HCT116 (cell line): ENCODE data around the gene NR2E1. TPM values are rescaled to one million over a fixed set of nuclear protein-coding genes. Genes with fewer than 3 reads are reported as not detected.

Experiments
- ATAC-seq: fragments of 200-7000 bp; cut with Tn5 transposase; 2 replicates; pipeline ENCODE4 v1.9.1; 2020; ENCODE audit warnings: mild to moderate bottlenecking, moderate library complexity
- BruUV-seq: library from RNA; stranded (reverse); fragments of 400-500 nt; replicated peaks from 2 replicates; lab custom pipeline; 2021; lab: Mats Ljungman, UMichigan
- CTCF ChIA-PET: fragments of 300-600 bp; sonication (Branson Sonifier 250); formaldehyde crosslinking; loops from one replicate; lab custom pipeline; 2021; ENCODE audit warnings: antibody characterized with exemption; lab: Charles Lee
- POLR2A ChIA-PET: fragments of 300-600, 350-600 bp; sonication (Branson Sonifier 250); formaldehyde crosslinking; loops from one replicate; lab custom pipeline; 2021; ENCODE audit warnings: antibody characterized with exemption; lab: Charles Lee
- RAD21 ChIA-PET, 2 experiments: fragments of 300-600 bp; sonication (Branson Sonifier 250); formaldehyde crosslinking; loops; one replicate each; lab custom pipeline; 2023; ENCODE audit warnings: low total read pairs in 2 of 2; ENCODE audit not compliant: uncharacterized antibody in 2 of 2, unreplicated experiment in 2 of 2, low non-redundant PET in 1 of 2; lab: Charles Lee
- DNase-seq: peaks from one replicate; pipeline ENCODE4 v3.0.0-alpha.2; 2010; ENCODE audit warnings: low read depth, low spot score
- H2AFZ ChIP-seq: fragments of 200-600 bp; shearing (Covaris generic), sonication (generic); 2 replicates; pipeline ENCODE4 v1.6.1; 2017; ENCODE audit warnings: low read depth, mixed run types, mixed read lengths, antibody characterized with exemption, low read length; ENCODE audit not compliant: poor library complexity, severe bottlenecking
- H3K27ac ChIP-seq: 2 replicates; pipeline ENCODE4 v1.5.1; 2012; ENCODE audit warnings: low read depth, low read length
- H3K27me3 ChIP-seq: fragments of 200-600 bp; sonication (generic); 2 replicates; pipeline ENCODE4 v1.6.1; 2016; ENCODE audit warnings: mixed run types, low read length, mixed read lengths; ENCODE audit not compliant: insufficient read depth
- H3K36me3 ChIP-seq, 2 experiments: fragments of 200-500 bp in 1 of 2; fragments of 200-600 bp in 1 of 2; sonication (Bioruptor generic) in 1 of 2; sonication (generic) in 1 of 2; 2 replicates each; pipeline versions ENCODE4 v1.5.1 to v1.6.1; 2014 to 2016; ENCODE audit warnings: low read length in 2 of 2, inconsistent platforms in 1 of 2, mixed read lengths in 1 of 2, mixed run types in 1 of 2; ENCODE audit not compliant: insufficient read depth in 2 of 2, control insufficient read depth in 1 of 2
- H3K4me1 ChIP-seq, 2 experiments: fragments of 200-600 bp in 1 of 2; sonication (generic) in 1 of 2; 2 replicates each; pipeline versions ENCODE4 v1.5.1 to v1.6.1; 2012 to 2017; ENCODE audit warnings: low read length in 2 of 2, inconsistent platforms in 1 of 2, mild to moderate bottlenecking in 1 of 2, mixed read lengths in 1 of 2, mixed run types in 1 of 2, moderate library complexity in 1 of 2; ENCODE audit not compliant: insufficient read depth in 2 of 2, control insufficient read depth in 1 of 2
- H3K4me2 ChIP-seq: fragments of 200-600 bp; sonication (generic); 2 replicates; pipeline ENCODE4 v1.6.1; 2017; ENCODE audit warnings: mixed run types, low read length, mixed read lengths
- H3K4me3 ChIP-seq, 2 experiments: fragments of 200-600 bp in 1 of 2; sonication (generic) in 1 of 2; replicated peaks in 1 of 2; 2 replicates each; pipeline ENCODE4 v1.5.1; 2011 to 2016; ENCODE audit warnings: low read length in 2 of 2, control low read depth in 1 of 2, low read depth in 1 of 2, mild to moderate bottlenecking in 1 of 2, mixed read lengths in 1 of 2, mixed run types in 1 of 2
- H3K79me2 ChIP-seq: fragments of 200-600 bp; sonication (generic); 2 replicates; pipeline ENCODE4 v1.6.1; 2017; ENCODE audit warnings: mild to moderate bottlenecking, mixed run types, low read length, moderate library complexity, mixed read lengths; ENCODE audit not compliant: insufficient read depth
- H3K9ac ChIP-seq: fragments of 200-600 bp; sonication (generic); 2 replicates; pipeline ENCODE4 v1.6.1; 2016; ENCODE audit warnings: low read length, mixed read lengths
- H3K9me2 ChIP-seq: fragments of 200-600 bp; sonication (generic), shearing (Covaris generic); 2 replicates; pipeline ENCODE4 v1.6.1; 2017; ENCODE audit warnings: mixed run types, mild to moderate bottlenecking, moderate library complexity; ENCODE audit not compliant: insufficient read depth
- H3K9me3 ChIP-seq, 2 experiments: fragments of 200-500 bp in 1 of 2; fragments of 200-600 bp in 1 of 2; sonication (Bioruptor generic) in 1 of 2; sonication (generic) in 1 of 2; 2 replicates each; pipeline ENCODE4 v1.6.1; 2014 to 2017; ENCODE audit warnings: low read length in 2 of 2, mixed read lengths in 2 of 2, inconsistent platforms in 1 of 2, low read depth in 1 of 2, mild to moderate bottlenecking in 1 of 2, mixed run types in 1 of 2, moderate library complexity in 1 of 2; ENCODE audit not compliant: control insufficient read depth in 1 of 2, insufficient read depth in 1 of 2
- H4K20me1 ChIP-seq: fragments of 200-600 bp; sonication (generic), shearing (Covaris generic); 2 replicates; pipeline ENCODE4 v1.6.1; 2017; ENCODE audit warnings: mixed run types, mild to moderate bottlenecking, moderate library complexity; ENCODE audit not compliant: insufficient read depth
- ATF3 ChIP-seq: IDR thresholded peaks from 2 replicates; pipeline ENCODE4 v1.6.1; 2012
- CTCF ChIP-seq, 3 experiments: fragments of 200-600 bp in 1 of 3; sonication (generic) in 1 of 3; IDR thresholded peaks in 2 of 3; conservative IDR thresholded peaks in 1 of 3; 2 replicates each; pipeline ENCODE4 v1.5.1; 2012 to 2017; ENCODE audit warnings: low read depth in 2 of 3, low read length in 2 of 3, antibody characterized with exemption in 1 of 3, borderline replicate concordance in 1 of 3, control low read depth in 1 of 3, mild to moderate bottlenecking in 1 of 3, mixed read lengths in 1 of 3, mixed run types in 1 of 3, moderate library complexity in 1 of 3; ENCODE audit not compliant: insufficient read depth in 1 of 3
- ELF1 ChIP-seq: IDR thresholded peaks from 2 replicates; pipeline ENCODE4 v1.6.1; 2012; ENCODE audit warnings: low read depth, borderline replicate concordance
- FOSL1 ChIP-seq: IDR thresholded peaks from 2 replicates; pipeline ENCODE4 v1.6.1; 2012; ENCODE audit warnings: low read depth
- JUND ChIP-seq: IDR thresholded peaks from 2 replicates; pipeline ENCODE4 v1.6.1; 2012
- MAX ChIP-seq: IDR thresholded peaks from 2 replicates; pipeline ENCODE4 v1.6.1; 2012
- POLR2A ChIP-seq: IDR thresholded peaks from 2 replicates; pipeline ENCODE4 v1.7.0; 2011; ENCODE audit warnings: borderline replicate concordance; ENCODE audit not compliant: insufficient read depth, insufficient read length; ENCODE audit errors: extremely low read depth
- POLR2AphosphoS5 ChIP-seq: IDR thresholded peaks from 2 replicates; pipeline ENCODE4 v1.6.1; 2011; ENCODE audit warnings: mild to moderate bottlenecking, low read depth, low read length, moderate library complexity
- REST ChIP-seq: IDR thresholded peaks from 2 replicates; pipeline ENCODE4 v1.6.1; 2012; ENCODE audit warnings: low read depth
- SP1 ChIP-seq: IDR thresholded peaks from 2 replicates; pipeline ENCODE4 v1.6.1; 2012; ENCODE audit warnings: low read depth
- ZBTB33 ChIP-seq: IDR thresholded peaks from 2 replicates; pipeline ENCODE4 v1.6.1; 2011; ENCODE audit warnings: mild to moderate bottlenecking, low read length, moderate library complexity; ENCODE audit not compliant: insufficient replicate concordance; ENCODE audit errors: extremely low read depth
- ZNF274 ChIP-seq: fragments of 200-500 bp; sonication (Bioruptor generic); IDR thresholded peaks from 2 replicates; pipeline ENCODE4 v1.6.1; 2014; ENCODE audit warnings: mild to moderate bottlenecking, low read depth, low read length, inconsistent platforms
- intact Hi-C: fragments of 100-400 bp; cut with micrococcal nuclease; formaldehyde crosslinking; loops from 2 replicates; pipeline ENCODE4 v1.10.0; 2022
- total RNA-seq: library from RNA; stranded (reverse); gene quantifications from one replicate; pipeline ENCODE4 v1.2.1, GENCODE V29; 2021; ENCODE audit not compliant: unreplicated experiment

NR2E1 gene
- total RNA-seq, 1 experiment from 2014 or later, result not detected

GRCh38 chr6:108203189-108204112 is 37.6 kb downstream of the NR2E1 start (continued):
- TF ChIP-seq ZBTB33, result no peak
- TF ChIP-seq ELF1, result no peak
- no peak for TF ChIP-seq POLR2A
- TF ChIP-seq ATF3, result no peak
- TF ChIP-seq REST, result no peak

- Histone ChIP-seq H3K9me2 (no peaks in the 10 kb centered on the region), H3K27ac (no peak overlapping the region), H3K27me3 (no peaks in the 10 kb centered on the region), H4K20me1 (no peaks in the 10 kb centered on the region; the same call in 1 of the 2 replicates), H3K79me2 (no peaks in the 10 kb centered on the region), H3K4me2 (no peak overlapping the region), H3K4me3 (no peak overlapping the region), H3K9ac (no peak overlapping the region), H3K36me3 (no peaks in the 10 kb centered on the region), H3K9me3 (no peaks in the 10 kb centered on the region), H2AFZ (no peak overlapping the region), H3K4me1 (no peaks in the 10 kb centered on the region)
- ChIA-PET CTCF (no interaction called here), RAD21 (no interaction called here), POLR2A (interaction anchor here (0.6 kb wide), 1 partner anchor 14 kb away, joined by 4 read pairs; no protein-coding TSS in a partner anchor)
- ATAC-seq, result no peak
- TF ChIP-seq MAX (no peak), SP1 (no peak), ELF1 (no peak), ZNF274 (no peak), POLR2AphosphoS5 (no peak), FOSL1 (no peak), CTCF (IDR thresholded peaks at IDR 0.05 in 2 of 3, conservative IDR thresholded peaks at IDR 0.05 in 1 of 3; ENCODE audit: borderline replicate concordance in 1 of 3, insufficient read depth in 1 of 3, low read depth in 2 of 3, low read length in 2 of 3) (no peak), JUND (no peak)
- DNase-seq, result no peak
- BruUV-seq, result no TSS peak
- intact Hi-C loops, result no loop called here
These were observed 41.2 kb downstream of the NR2E1 start for GRCh38 chr6:108207013-108207412.
